DMS53 treated with DMSO at 0.1 percent for 48 hours (cell line): ENCODE measurements around the gene STMND1.
A peak's percentile ranks its signal among the peaks of the same experiment; 100 is the strongest.
"Not testable (repeated sequence)": the region's sequence is repeated elsewhere in the genome, so short reads cannot be mapped to it uniquely, and the experiment has no call there.

Source experiments
- DNase-seq: peaks from one replicate; lab custom pipeline; 2025; ENCODE audit not compliant: unreplicated experiment; lab: John Stamatoyannopoulos, UW

STMND1 gene

GRCh38 chr6:17101422-17102257 is at the start of gene STMND1:
Gene STMND1, plus strand, starts transcription at chr6:17102050. Its CDS starts 208 bp downstream, at chr6:17102258.
- peak; percentile 52 for DNase-seq

- no peak for DNase-seq
Observed at GRCh38 chr6:17054647-17055046, 47.2 kb upstream of the STMND1 start.

- no peak for DNase-seq
Observed at GRCh38 chr6:17057322-17057721, 44.5 kb upstream of the STMND1 start.

- no peak for DNase-seq
Observed at GRCh38 chr6:17058550-17058949, 43.3 kb upstream of the STMND1 start.

GRCh38 chr6:17059022-17059421 is 42.8 kb upstream of the STMND1 start:
- DNase-seq = no peak

- no peak for DNase-seq
Observed at GRCh38 chr6:17059850-17060249, 42.0 kb upstream of the STMND1 start.

GRCh38 chr6:17061097-17061496 is 40.8 kb upstream of the STMND1 start:
- no peak for DNase-seq

GRCh38 chr6:17062871-17063440 is 38.9 kb upstream of the STMND1 start:
- DNase-seq = no peak

- no peak for DNase-seq
Observed at GRCh38 chr6:17064975-17065374, 36.9 kb upstream of the STMND1 start.

- no peak for DNase-seq
Observed at GRCh38 chr6:17066610-17067009, 35.2 kb upstream of the STMND1 start.

- DNase-seq = not testable (repeated sequence)
Observed at GRCh38 chr6:17068972-17069371, 32.9 kb upstream of the STMND1 start.

- not testable (repeated sequence) for DNase-seq
Observed at GRCh38 chr6:17070400-17070799, 31.4 kb upstream of the STMND1 start.

- not testable (repeated sequence) for DNase-seq
Observed at GRCh38 chr6:17073596-17073995, 28.3 kb upstream of the STMND1 start.

GRCh38 chr6:17081273-17081672 is 20.6 kb upstream of the STMND1 start:
- no peak for DNase-seq

GRCh38 chr6:17081860-17082508 is 19.9 kb upstream of the STMND1 start:
- DNase-seq = no peak

- DNase-seq = no peak
Observed at GRCh38 chr6:17083397-17083796, 18.5 kb upstream of the STMND1 start.

- peak; percentile 36 for DNase-seq
Observed at GRCh38 chr6:17086469-17086868, 15.4 kb upstream of the STMND1 start.

- no peak for DNase-seq
Observed at GRCh38 chr6:17088091-17088611, 13.7 kb upstream of the STMND1 start.

GRCh38 chr6:17091122-17091521 is 10.7 kb upstream of the STMND1 start:
- no peak for DNase-seq

GRCh38 chr6:17093686-17094085 is 8.2 kb upstream of the STMND1 start:
- no peak for DNase-seq

GRCh38 chr6:17096096-17096495 is 5.8 kb upstream of the STMND1 start:
- DNase-seq = no peak

- DNase-seq = peak; percentile 22
Observed at GRCh38 chr6:17096652-17097051, 5.2 kb upstream of the STMND1 start.
